Measurements from ENCODE around the gene SEPTIN2. TPM values are rescaled to one million over a fixed set of nuclear protein-coding genes. Genes with fewer than 3 reads are reported as not detected.
"Not testable (repeated sequence)": the region's sequence is repeated elsewhere in the genome, so short reads cannot be mapped to it uniquely, and the experiment has no call there.

Gene SEPTIN2
- total and polyA plus RNA-seq, 7 donors, result 135 to 295 (median 245) TPM

GRCh38 chr2:241391892-241392665 lies 76.4 kb downstream of the SEPTIN2 start:
- Histone ChIP-seq H3K4me1 (no peaks in the 10 kb centered on the region), H3K9me3 (no peaks in the 10 kb centered on the region), H3K27me3 (no peaks in the 10 kb centered on the region), H3K4me3 (no peak overlapping the region), H3K27ac (no peak overlapping the region), H3K36me3 (no peaks in the 10 kb centered on the region)
- TF ChIP-seq EP300 (IDR thresholded peaks at IDR 0.05) (no peak), POLR2AphosphoS5 (IDR thresholded peaks at IDR 0.05) (no peak)
- no peak for DNase-seq
- intact Hi-C loops (cut with DNase I), result no loop called here
- 44 to 77% methylated on average over 6 of the region's 6 CpGs for WGBS, 2 donors

GRCh38 chr2:241392753-241393152 lies 77.0 kb downstream of the SEPTIN2 start:
- 75 to 96% methylated on average over 4 of the region's 4 CpGs for WGBS, 2 donors
- H3K27ac ChIP-seq; H3K36me3 ChIP-seq; H3K4me1 ChIP-seq; H3K9me3 ChIP-seq; H3K27me3 ChIP-seq; intact Hi-C loops (cut with DNase I); H3K4me3 ChIP-seq; DNase-seq: not testable (repeated sequence)

GRCh38 chr2:241393524-241394196 lies 77.9 kb downstream of the SEPTIN2 start:
- TF ChIP-seq POLR2AphosphoS5 (IDR thresholded peaks at IDR 0.05), result no peak
- TF ChIP-seq EP300 (IDR thresholded peaks at IDR 0.05), result no peak
- Histone ChIP-seq H3K27ac (no peak overlapping the region), H3K4me3 (no peak overlapping the region), H3K9me3 (no peaks in the 10 kb centered on the region), H3K36me3 (no peaks in the 10 kb centered on the region), H3K27me3 (no peaks in the 10 kb centered on the region), H3K4me1 (no peaks in the 10 kb centered on the region)
- no peak for DNase-seq
- 81 to 89% methylated on average over 3 of the region's 3 CpGs for WGBS, 2 donors
- intact Hi-C loops (cut with DNase I), result no loop called here

- H3K27ac ChIP-seq; H3K9me3 ChIP-seq; DNase-seq; H3K4me1 ChIP-seq; H3K36me3 ChIP-seq; H3K4me3 ChIP-seq; H3K27me3 ChIP-seq; intact Hi-C loops (cut with DNase I): not testable (repeated sequence)
- 97 to 99% methylated on average over 6 of the region's 6 CpGs for WGBS, 2 donors
Observed at GRCh38 chr2:241396809-241397208, 81.1 kb downstream of the SEPTIN2 start.

- no peak overlapping the region for H3K27ac ChIP-seq
- intact Hi-C loops (cut with DNase I), result no loop called here
- TF ChIP-seq POLR2AphosphoS5 (IDR thresholded peaks at IDR 0.05) (no peak), EP300 (IDR thresholded peaks at IDR 0.05) (no peak), POLR2A (IDR thresholded peaks at IDR 0.05) (no peak), CTCF (IDR thresholded peaks at IDR 0.05) (no peak)
- H3K4me3 ChIP-seq, result no peak overlapping the region
- H3K27me3 ChIP-seq, result no peaks in the 10 kb centered on the region
- DNase-seq, result no peak
- WGBS, 2 donors, result 26 to 73% methylated on average over 10 of the region's 10 CpGs
- no peaks in the 10 kb centered on the region for H3K9me3 ChIP-seq
- no peaks in the 10 kb centered on the region for H3K4me1 ChIP-seq
- peaks cover 0 to 17% (median 0%) of the 10 kb centered on the region in 4 donors for H3K36me3 ChIP-seq
Observed at GRCh38 chr2:241399941-241400922, 84.5 kb downstream of the SEPTIN2 start.

Other genes starting within 250 kb of the SEPTIN2 start
- 10 to 100 TPM; 18.9 to 47.9 (median 33.2) TPM for gene MTERF4, start 213.6 kb upstream of the SEPTIN2 start, total RNA-seq
- gene MTERF4, start 213.6 kb upstream of the SEPTIN2 start, polyA plus RNA-seq, result 10 to 100 TPM; 27.0 to 40.2 (median 29.1) TPM
- 1 to 10 TPM; 2.8 to 7.7 (median 4.7) TPM for gene PASK, start 166.5 kb upstream of the SEPTIN2 start, total RNA-seq
- gene PASK, start 166.5 kb upstream of the SEPTIN2 start, polyA plus RNA-seq, result 10 to 100 TPM in 1 of 3 donors, 1 to 10 TPM in 2; 1.4 to 16.4 (median 1.8) TPM
- gene PPP1R7, start 165.5 kb upstream of the SEPTIN2 start, total RNA-seq, result 10 to 100 TPM; 41.3 to 63.5 (median 56.8) TPM
- gene PPP1R7, start 165.5 kb upstream of the SEPTIN2 start, polyA plus RNA-seq, result 10 to 100 TPM; 76.3 to 89.7 (median 78.7) TPM
- 1 to 10 TPM in 1 of 4 donors, under 1 TPM in 1, not detected in 2; 0.41 to 1.7 TPM for gene ANO7, start 127.2 kb upstream of the SEPTIN2 start, total RNA-seq
- 10 to 100 TPM in 1 of 3 donors, 1 to 10 TPM in 2; 3.9 to 39.2 (median 7.8) TPM for gene ANO7, start 127.2 kb upstream of the SEPTIN2 start, polyA plus RNA-seq
- gene HDLBP, start 253 bp upstream of the SEPTIN2 start, total RNA-seq, result 100 to 1,000 TPM; 201 to 281 (median 247) TPM
- 100 to 1,000 TPM; 115 to 182 (median 117) TPM for gene HDLBP, start 253 bp upstream of the SEPTIN2 start, polyA plus RNA-seq
- 10 to 100 TPM; 19.3 to 32.6 (median 28.1) TPM for gene FARP2, start 40.4 kb downstream of the SEPTIN2 start, total RNA-seq
- 10 to 100 TPM; 24.0 to 41.6 (median 33.0) TPM for gene FARP2, start 40.4 kb downstream of the SEPTIN2 start, polyA plus RNA-seq
- 100 to 1,000 TPM; 125 to 266 (median 178) TPM for gene STK25, start 192.7 kb downstream of the SEPTIN2 start, total RNA-seq
- 100 to 1,000 TPM in 1 of 3 donors, 10 to 100 TPM in 2; 77.7 to 135 (median 79.3) TPM for gene STK25, start 192.7 kb downstream of the SEPTIN2 start, polyA plus RNA-seq
- gene BOK, start 242.8 kb downstream of the SEPTIN2 start, total RNA-seq, result 100 to 1,000 TPM in 1 of 4 donors, 10 to 100 TPM in 3; 46.6 to 112 (median 81.0) TPM
- gene BOK, start 242.8 kb downstream of the SEPTIN2 start, polyA plus RNA-seq, result 10 to 100 TPM in 1 of 3 donors, 1 to 10 TPM in 2; 6.2 to 12.7 (median 8.4) TPM